T-helper 2 cell treated with Interferon-gamma antibody and Interleukin-4, amounts not matched to agents 100 ng/mL and 5 ng/mL, for 36 hours (primary cell): Measurements from ENCODE around the gene PLEKHH1. TPM values are rescaled to one million over a fixed set of nuclear protein-coding genes. Genes with fewer than 3 reads are reported as not detected.
"Not testable (repeated sequence)": the region's sequence is repeated elsewhere in the genome, so short reads cannot be mapped to it uniquely, and the experiment has no call there.

ENCODE experiments used
- intact Hi-C: fragments of 100-400 bp; cut with micrococcal nuclease; formaldehyde crosslinking; loops from one replicate; pipeline ENCODE4 v1.15.1; 2023
- total RNA-seq: library from RNA; stranded (reverse); gene quantifications from 2 replicates; pipeline ENCODE4 v1.2.3, GENCODE V29; 2022

Gene PLEKHH1
- total RNA-seq, 1 donor from 2014 or later: 0.64 TPM

GRCh38 chr14:67527756-67528155 is 5.3 kb upstream of the PLEKHH1 start:
- intact Hi-C loops: loop anchor here (2.0 to 10.0 kb wide), 3 partner anchors 45 to 177 kb away; no protein-coding TSS in a partner anchor

GRCh38 chr14:67528276-67528675 is 4.8 kb upstream of the PLEKHH1 start:
- intact Hi-C loops: loop anchor here (5.0 to 10.0 kb wide), 2 partner anchors 44 to 137 kb away; no protein-coding TSS in a partner anchor

GRCh38 chr14:67529947-67530935 is 2.8 kb upstream of the PLEKHH1 start:
- intact Hi-C loops: loop anchor here (5.0 to 10.0 kb wide), 2 partner anchors 42 to 135 kb away; no protein-coding TSS in a partner anchor

- intact Hi-C loops: no loop called here
Observed at GRCh38 chr14:67532606-67532997, 488 bp upstream of the PLEKHH1 start.

GRCh38 chr14:67533754-67534085 is 630 bp downstream of the PLEKHH1 start:
- intact Hi-C loops: no loop called here

- intact Hi-C loops: no loop called here
Observed at GRCh38 chr14:67536087-67536486, 3.0 kb downstream of the PLEKHH1 start.

- intact Hi-C loops: no loop called here
Observed at GRCh38 chr14:67537736-67538135, 4.6 kb downstream of the PLEKHH1 start.

- intact Hi-C loops: no loop called here
Observed at GRCh38 chr14:67538501-67538900, 5.4 kb downstream of the PLEKHH1 start.

- intact Hi-C loops: no loop called here
Observed at GRCh38 chr14:67539116-67539515, 6.0 kb downstream of the PLEKHH1 start.

GRCh38 chr14:67541448-67542387 is 8.6 kb downstream of the PLEKHH1 start:
- intact Hi-C loops: no loop called here

- intact Hi-C loops: not testable (repeated sequence)
Observed at GRCh38 chr14:67542620-67543019, 9.5 kb downstream of the PLEKHH1 start.

- intact Hi-C loops: no loop called here
Observed at GRCh38 chr14:67544590-67544989, 11.5 kb downstream of the PLEKHH1 start.

GRCh38 chr14:67547224-67547780 is 14.2 kb downstream of the PLEKHH1 start:
- intact Hi-C loops: no loop called here

GRCh38 chr14:67549734-67550133 is 16.6 kb downstream of the PLEKHH1 start:
- intact Hi-C loops: no loop called here

GRCh38 chr14:67551123-67551522 is 18.0 kb downstream of the PLEKHH1 start:
- intact Hi-C loops: no loop called here

- intact Hi-C loops: no loop called here
Observed at GRCh38 chr14:67551940-67552339, 18.9 kb downstream of the PLEKHH1 start.

- intact Hi-C loops: no loop called here
Observed at GRCh38 chr14:67553547-67553946, 20.5 kb downstream of the PLEKHH1 start.

GRCh38 chr14:67554341-67554740 is 21.3 kb downstream of the PLEKHH1 start:
- intact Hi-C loops: no loop called here

- intact Hi-C loops: no loop called here
Observed at GRCh38 chr14:67555518-67556090, 22.5 kb downstream of the PLEKHH1 start.

- intact Hi-C loops: no loop called here
Observed at GRCh38 chr14:67556671-67557070, 23.6 kb downstream of the PLEKHH1 start.

- intact Hi-C loops: no loop called here
Observed at GRCh38 chr14:67557118-67557517, 24.0 kb downstream of the PLEKHH1 start.
